Measurements from ENCODE around the gene UMAD1. TPM values are rescaled to one million over a fixed set of nuclear protein-coding genes. Genes with fewer than 3 reads are reported as not detected.
A peak's percentile ranks its signal among the peaks of the same experiment; 100 is the strongest.

The UMAD1 gene
- total RNA-seq, 8 experiments from 2014 or later: 7.8 to 19.1 (median 12.5) TPM

GRCh38 chr7:7768977-7769709 is 128.6 kb downstream of the UMAD1 start:
- in situ Hi-C loops (cut with MboI; ENCODE audit: low pct_unique_long_range_greater_than_20kb in 2 of 9, low sequenced_read_pairs in 9 of 9, unreplicated experiment in 9 of 9): loop anchor here in 2 of 9 experiments (25.0 kb wide), 2 partner anchors 193 to 443 kb away; partner anchors contain the start of gene GLCCI1 (in 1 of the 2)
- Histone ChIP-seq H3K27ac (no peak overlapping the region), H3K4me1 (replicated peaks in 1 of 2) (peaks cover 12 to 32% of the 10 kb centered on the region in 2 donors), H3K4me3 (no peak overlapping the region)
- 50 to 100% (median 81%) methylated on average over 1 to 5 of the region's 5 CpGs; no CpG with 5 or more reads in 4 of the 10 experiments for WGBS, 10 experiments
- peak in 1 of 8 experiments; percentile 32 for ATAC-seq (replicated peaks in 6 of 8)

- H3K4me1 ChIP-seq (replicated peaks in 1 of 2): peaks cover 12 to 32% of the 10 kb centered on the region in 2 donors
- in situ Hi-C loops (cut with MboI; ENCODE audit: low pct_unique_long_range_greater_than_20kb in 2 of 9, low sequenced_read_pairs in 9 of 9, unreplicated experiment in 9 of 9): loop anchor here in 2 of 9 experiments (25.0 kb wide), 2 partner anchors 192 to 442 kb away; partner anchors contain the start of gene GLCCI1 (in 1 of the 2)
- WGBS, 10 experiments: 64 to 100% (median 83%) methylated on average over 3 to 8 of the region's 8 CpGs
- no peak overlapping the region for H3K27ac ChIP-seq
- no peak overlapping the region for H3K4me3 ChIP-seq
- ATAC-seq (replicated peaks in 6 of 8): peak in 5 of 8 experiments; percentile 63 to 92 (median 88)
Measured at GRCh38 chr7:7769710-7770627, 129.4 kb downstream of the UMAD1 start.

- Histone ChIP-seq H3K4me1 (replicated peaks in 1 of 2) (peaks cover 12 to 32% of the 10 kb centered on the region in 2 donors), H3K4me3 (no peak overlapping the region), H3K27ac (no peak overlapping the region)
- in situ Hi-C loops (cut with MboI; ENCODE audit: low pct_unique_long_range_greater_than_20kb in 2 of 9, low sequenced_read_pairs in 9 of 9, unreplicated experiment in 9 of 9): loop anchor here in 2 of 9 experiments (25.0 kb wide), 2 partner anchors 191 to 441 kb away; partner anchors contain the start of gene GLCCI1 (in 1 of the 2)
- ATAC-seq (replicated peaks in 6 of 8): no peak
Measured at GRCh38 chr7:7771452-7771851, 130.9 kb downstream of the UMAD1 start.

GRCh38 chr7:7772397-7772821 is 131.9 kb downstream of the UMAD1 start:
- peaks cover 12 to 32% of the 10 kb centered on the region in 2 donors for H3K4me1 ChIP-seq (replicated peaks in 1 of 2)
- ATAC-seq (replicated peaks in 6 of 8): peak; percentile 15 to 59 (median 32)
- H3K27ac ChIP-seq: no peak overlapping the region
- in situ Hi-C loops (cut with MboI; ENCODE audit: low pct_unique_long_range_greater_than_20kb in 2 of 9, low sequenced_read_pairs in 9 of 9, unreplicated experiment in 9 of 9): loop anchor here in 2 of 9 experiments (25.0 kb wide), 2 partner anchors 190 to 440 kb away; partner anchors contain the start of gene GLCCI1 (in 1 of the 2)
- 0 to 93% (median 55%) methylated on average over 1 to 6 of the region's 6 CpGs; no CpG with 5 or more reads in 2 of the 10 experiments for WGBS, 10 experiments
- H3K4me3 ChIP-seq: no peak overlapping the region

GRCh38 chr7:7773334-7774309 is 133.1 kb downstream of the UMAD1 start:
- Histone ChIP-seq H3K27ac (no peak overlapping the region), H3K4me1 (replicated peaks in 1 of 2) (peaks cover 12 to 28% of the 10 kb centered on the region in 2 donors), H3K4me3 (no peak overlapping the region)
- 40 to 100% (median 71%) methylated on average over 1 to 3 of the region's 3 CpGs; no CpG with 5 or more reads in 1 of the 10 experiments for WGBS, 10 experiments
- no peak for ATAC-seq (replicated peaks in 6 of 8)
- in situ Hi-C loops (cut with MboI; ENCODE audit: low pct_unique_long_range_greater_than_20kb in 2 of 9, low sequenced_read_pairs in 9 of 9, unreplicated experiment in 9 of 9): loop anchor here in 2 of 9 experiments (25.0 kb wide), 2 partner anchors 189 to 439 kb away; partner anchors contain the start of gene GLCCI1 (in 1 of the 2)

- Histone ChIP-seq H3K4me3 (no peak overlapping the region), H3K27ac (no peak overlapping the region), H3K4me1 (replicated peaks in 1 of 2) (no peaks in the 10 kb centered on the region)
- in situ Hi-C loops (cut with MboI; ENCODE audit: low pct_unique_long_range_greater_than_20kb in 2 of 9, low sequenced_read_pairs in 9 of 9, unreplicated experiment in 9 of 9): loop anchor here in 1 of 9 experiments (25.0 kb wide), 1 partner anchor 182 kb away; the partner anchor contains the start of gene GLCCI1
- 83 to 100% (median 96%) methylated on average over 1 of the region's 1 CpG; no CpG with 5 or more reads in 6 of the 10 experiments for WGBS, 10 experiments
- no peak for ATAC-seq (replicated peaks in 6 of 8)
Measured at GRCh38 chr7:7779888-7780287, 139.3 kb downstream of the UMAD1 start.

GRCh38 chr7:7783001-7783400 is 142.4 kb downstream of the UMAD1 start:
- WGBS, 10 experiments: 67 to 100% (median 86%) methylated on average over 1 of the region's 1 CpG; no CpG with 5 or more reads in 5 of the 10 experiments
- no peak for ATAC-seq (replicated peaks in 6 of 8)
- no peak overlapping the region for H3K27ac ChIP-seq
- in situ Hi-C loops (cut with MboI; ENCODE audit: low pct_unique_long_range_greater_than_20kb in 2 of 9, low sequenced_read_pairs in 9 of 9, unreplicated experiment in 9 of 9): loop anchor here in 1 of 9 experiments (25.0 kb wide), 1 partner anchor 179 kb away; the partner anchor contains the start of gene GLCCI1
- H3K4me1 ChIP-seq (replicated peaks in 1 of 2): no peaks in the 10 kb centered on the region
- no peak overlapping the region for H3K4me3 ChIP-seq

GRCh38 chr7:7785344-7785973 is 144.9 kb downstream of the UMAD1 start:
- WGBS, 10 experiments: 39 to 100% (median 69%) methylated on average over 3 to 6 of the region's 6 CpGs
- H3K4me1 ChIP-seq (replicated peaks in 1 of 2): no peaks in the 10 kb centered on the region
- no peak overlapping the region for H3K4me3 ChIP-seq
- in situ Hi-C loops (cut with MboI; ENCODE audit: low pct_unique_long_range_greater_than_20kb in 2 of 9, low sequenced_read_pairs in 9 of 9, unreplicated experiment in 9 of 9): loop anchor here in 1 of 9 experiments (25.0 kb wide), 1 partner anchor 177 kb away; the partner anchor contains the start of gene GLCCI1
- no peak for ATAC-seq (replicated peaks in 6 of 8)
- H3K27ac ChIP-seq: no peak overlapping the region

- WGBS, 10 experiments: 0 to 100% (median 92%) methylated on average over 1 to 3 of the region's 3 CpGs; no CpG with 5 or more reads in 1 of the 10 experiments
- Histone ChIP-seq H3K4me3 (no peak overlapping the region), H3K27ac (no peak overlapping the region), H3K4me1 (replicated peaks in 1 of 2) (no peaks in the 10 kb centered on the region)
- no peak for ATAC-seq (replicated peaks in 6 of 8)
- in situ Hi-C loops (cut with MboI; ENCODE audit: low pct_unique_long_range_greater_than_20kb in 2 of 9, low sequenced_read_pairs in 9 of 9, unreplicated experiment in 9 of 9): loop anchor here in 1 of 9 experiments (25.0 kb wide), 1 partner anchor 176 kb away; the partner anchor contains the start of gene GLCCI1
Measured at GRCh38 chr7:7786595-7786994, 146.0 kb downstream of the UMAD1 start.

- Histone ChIP-seq H3K4me1 (replicated peaks in 1 of 2) (no peaks in the 10 kb centered on the region), H3K4me3 (no peak overlapping the region), H3K27ac (no peak overlapping the region)
- ATAC-seq (replicated peaks in 6 of 8): no peak
- 81 to 100% (median 100%) methylated on average over 1 to 3 of the region's 3 CpGs; no CpG with 5 or more reads in 1 of the 10 experiments for WGBS, 10 experiments
- in situ Hi-C loops (cut with MboI; ENCODE audit: low pct_unique_long_range_greater_than_20kb in 2 of 9, low sequenced_read_pairs in 9 of 9, unreplicated experiment in 9 of 9): loop anchor here in 1 of 9 experiments (25.0 kb wide), 1 partner anchor 173 kb away; the partner anchor contains the start of gene GLCCI1
Measured at GRCh38 chr7:7789551-7789988, 149.0 kb downstream of the UMAD1 start.
